GM12874 (cell line): ENCODE data around the gene LUZP2.

ENCODE experiments used
- CTCF ChIP-seq: IDR thresholded peaks from 2 replicates; pipeline ENCODE4 v1.5.1; 2011; ENCODE audit warnings: low read depth, mild to moderate bottlenecking, control low read depth, low read length, moderate library complexity; ENCODE audit not compliant: insufficient read depth

LUZP2 gene

DNA sequence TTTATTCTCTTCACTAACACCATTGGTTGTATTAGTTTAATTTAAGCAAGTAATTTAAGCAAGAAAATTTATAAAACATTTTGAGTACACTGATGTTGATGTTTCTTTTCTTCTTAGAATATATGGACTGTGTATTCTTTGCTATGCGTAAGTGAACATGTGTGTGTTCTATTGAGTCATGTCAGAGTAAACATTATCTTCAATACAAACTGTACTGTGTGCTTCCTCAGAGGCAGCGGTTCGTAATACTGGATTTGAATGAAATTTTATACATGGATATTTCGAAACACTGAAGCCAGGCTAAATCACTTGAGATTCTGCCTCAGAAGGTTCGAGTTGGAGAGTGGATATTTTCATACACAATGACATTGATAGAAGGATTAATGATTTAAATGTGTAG lies 452.6 kb downstream of the LUZP2 start:
- TF ChIP-seq CTCF = no peak

GRCh38 chr11:24963852-24964251 lies 467.0 kb downstream of the LUZP2 start:
- no peak for TF ChIP-seq CTCF

DNA sequence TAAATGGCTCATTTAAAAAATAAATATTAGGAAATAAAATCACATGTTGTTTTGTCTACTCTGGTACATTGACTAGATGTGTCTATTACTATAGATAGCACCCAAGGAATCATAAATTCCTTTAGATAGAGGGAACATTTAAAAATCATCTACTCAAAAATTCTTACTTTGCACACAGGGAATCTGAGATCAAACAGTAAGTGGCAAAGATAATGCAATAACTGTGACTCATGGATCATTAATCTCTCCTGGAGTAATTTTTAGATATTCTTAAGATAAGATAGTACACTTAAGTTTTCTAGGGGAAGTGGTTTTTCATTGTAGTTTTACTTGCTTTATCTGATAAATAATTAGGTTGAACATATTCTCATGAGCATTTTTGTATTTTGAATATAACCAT lies 468.9 kb downstream of the LUZP2 start:
- no peak for TF ChIP-seq CTCF

DNA sequence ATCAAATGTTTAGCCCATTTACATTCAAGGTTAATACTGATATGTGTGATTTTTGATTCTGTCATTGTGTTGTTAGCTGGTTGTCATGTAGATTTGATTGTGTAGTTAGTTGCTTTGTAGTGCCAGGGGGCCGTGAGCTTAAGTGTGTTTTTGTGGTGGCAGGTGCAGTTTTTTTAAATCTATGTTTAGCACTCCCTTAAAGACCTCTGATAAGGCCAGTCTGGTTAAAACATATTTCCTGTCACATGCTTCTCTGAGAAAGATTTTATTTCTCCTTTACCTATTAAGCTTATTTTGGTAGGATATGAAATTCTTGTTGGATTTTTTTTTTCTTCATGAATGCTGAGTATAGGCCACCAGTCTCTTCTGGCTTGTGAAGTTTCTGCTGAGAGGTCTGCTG lies 540.6 kb downstream of the LUZP2 start:
- TF ChIP-seq CTCF = no peak

- no peak for TF ChIP-seq CTCF
Measured at GRCh38 chr11:25038131-25038530, 541.3 kb downstream of the LUZP2 start.

GRCh38 chr11:25039165-25039564 lies 542.3 kb downstream of the LUZP2 start:
- no peak for TF ChIP-seq CTCF

GRCh38 chr11:25048632-25049031 lies 551.8 kb downstream of the LUZP2 start:
- no peak for TF ChIP-seq CTCF

DNA sequence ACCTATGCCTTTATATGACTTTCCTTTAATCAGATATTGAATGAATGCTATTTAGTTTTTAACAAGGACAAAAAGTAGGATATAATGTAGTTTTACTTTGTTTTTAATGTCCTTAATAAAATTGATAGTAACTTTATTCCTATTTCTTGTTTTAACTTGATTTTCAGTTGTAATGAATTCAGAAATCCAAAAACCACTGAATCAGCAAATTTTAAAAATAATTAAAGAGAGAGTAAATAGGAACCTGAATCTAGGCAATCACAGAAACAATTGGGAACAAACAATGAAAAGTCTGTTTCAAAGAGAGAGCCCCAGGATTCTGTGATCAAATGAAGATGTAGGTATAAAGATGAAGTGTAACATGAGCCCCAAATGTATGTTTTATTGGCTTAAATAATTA lies 556.0 kb downstream of the LUZP2 start:
- TF ChIP-seq CTCF = no peak
